HEK293 (cell line): ENCODE data around the gene SRSF6.
A peak's percentile ranks its signal among the peaks of the same experiment; 100 is the strongest.

Experiments used
- CTCF ChIA-PET: fragments of 350-600 bp; formaldehyde crosslinking; extraction: SDS; loops from one replicate; lab custom pipeline; 2021; ENCODE audit warnings: antibody characterized with exemption; lab: Yijun Ruan, JAX
- POLR2A ChIA-PET: fragments of 300-600 bp; formaldehyde crosslinking; extraction: SDS; loops from one replicate; lab custom pipeline; 2020; ENCODE audit warnings: antibody characterized with exemption, inconsistent platforms; lab: Yijun Ruan, JAX
- H3K27ac ChIP-seq: fragments of 200-500 bp; sonication (Bioruptor generic); 2 replicates; pipeline ENCODE4 v1.5.1; 2014; ENCODE audit warnings: low read depth, low read length, control low read depth, inconsistent platforms; ENCODE audit errors: extremely low read depth
- H3K36me3 ChIP-seq, 2 experiments: fragments of 200-500 bp in 1 of 2; sonication (Bioruptor generic) in 1 of 2; 1 replicate in 1 of 2; 2 replicates in 1 of 2; pipeline ENCODE4 v1.5.1; 2014 to 2017; ENCODE audit warnings: inconsistent platforms in 2 of 2, low read length in 2 of 2; ENCODE audit not compliant: control insufficient read depth in 2 of 2, insufficient read depth in 1 of 2
- H3K4me1 ChIP-seq: fragments of 200-500 bp; sonication (Bioruptor generic); 2 replicates; pipeline ENCODE4 v1.5.1; 2014; ENCODE audit warnings: mild to moderate bottlenecking, low read length, inconsistent platforms; ENCODE audit not compliant: control insufficient read depth, insufficient read depth
- H3K4me3 ChIP-seq: 2 replicates; pipeline ENCODE4 v1.5.1; 2011; ENCODE audit warnings: low read depth, mild to moderate bottlenecking, control low read depth, low read length, moderate library complexity
- H3K9me3 ChIP-seq: fragments of 200-500 bp; sonication (Bioruptor generic); 2 replicates; pipeline ENCODE4 v1.5.1; 2014; ENCODE audit warnings: low read depth, low read length, inconsistent platforms; ENCODE audit not compliant: control insufficient read depth, insufficient read depth
- HOXA7 ChIP-seq: sonication (generic); formaldehyde crosslinking; IDR thresholded peaks from 2 replicates; pipeline ENCODE4 v1.8.1; 2022; ENCODE audit warnings: missing genetic modification reagents, borderline replicate concordance
- KLF1 ChIP-seq: fragments of 450-650 bp; formaldehyde crosslinking; IDR thresholded peaks from 2 replicates; pipeline ENCODE4 v1.5.1; 2016; ENCODE audit warnings: missing biosample characterization, missing genetic modification characterization
- ZBTB7A ChIP-seq: fragments of 450-650 bp; formaldehyde crosslinking; IDR thresholded peaks from 2 replicates; pipeline ENCODE4 v1.5.1; 2016; ENCODE audit warnings: low read depth, missing biosample characterization, missing genetic modification characterization
- ZIC2 ChIP-seq: fragments of 450-650 bp; formaldehyde crosslinking; IDR thresholded peaks from 2 replicates; pipeline ENCODE4 v1.5.1; 2016; ENCODE audit warnings: missing biosample characterization, missing genetic modification characterization
- ZNF114 ChIP-seq: fragments of 450-650 bp; formaldehyde crosslinking; IDR thresholded peaks from 2 replicates; pipeline ENCODE4 v1.5.0; 2017; ENCODE audit warnings: missing biosample characterization, missing genetic modification characterization
- ZNF133 ChIP-seq: fragments of 450-650 bp; formaldehyde crosslinking; IDR thresholded peaks from 2 replicates; pipeline ENCODE4 v1.5.1; 2016; ENCODE audit warnings: missing biosample characterization, missing genetic modification characterization
- ZNF146 ChIP-seq: fragments of 450-650 bp; formaldehyde crosslinking; IDR thresholded peaks from 2 replicates; pipeline ENCODE4 v1.5.1; 2016; ENCODE audit warnings: missing biosample characterization, missing genetic modification characterization
- ZNF16 ChIP-seq: fragments of 450-650 bp; formaldehyde crosslinking; IDR thresholded peaks from 2 replicates; pipeline ENCODE4 v1.5.1; 2016; ENCODE audit warnings: low read depth, missing biosample characterization, missing genetic modification characterization
- ZNF2 ChIP-seq: fragments of 450-650 bp; formaldehyde crosslinking; IDR thresholded peaks from 2 replicates; pipeline ENCODE4 v1.5.1; 2016; ENCODE audit warnings: missing biosample characterization, missing genetic modification characterization
- ZNF433 ChIP-seq: fragments of 450-650 bp; formaldehyde crosslinking; IDR thresholded peaks from 2 replicates; pipeline ENCODE4 v1.5.1; 2016; ENCODE audit warnings: missing biosample characterization, missing genetic modification characterization, low read depth
- ZNF544 ChIP-seq: fragments of 450-650 bp; formaldehyde crosslinking; IDR thresholded peaks from 2 replicates; pipeline ENCODE4 v1.5.0; 2017; ENCODE audit warnings: missing biosample characterization, missing genetic modification characterization
- ZNF623 ChIP-seq: fragments of 450-650 bp; formaldehyde crosslinking; IDR thresholded peaks from 2 replicates; pipeline ENCODE4 v1.5.1; 2016; ENCODE audit warnings: missing biosample characterization, missing genetic modification characterization
- ZNF777 ChIP-seq: fragments of 450-650 bp; formaldehyde crosslinking; IDR thresholded peaks from 2 replicates; pipeline ENCODE4 v1.5.1; 2017; ENCODE audit warnings: missing biosample characterization, missing genetic modification characterization, borderline replicate concordance
- ZNF837 ChIP-seq: fragments of 450-650 bp; formaldehyde crosslinking; IDR thresholded peaks from 2 replicates; pipeline ENCODE4 v1.5.1; 2016; ENCODE audit warnings: missing biosample characterization, missing genetic modification characterization
- TF ChIP-seq, protein P1 (sequence below): fragments of 450-650 bp; formaldehyde crosslinking; conservative IDR thresholded peaks from 2 replicates; pipeline ENCODE4 v1.5.1; 2016; ENCODE audit warnings: low read depth, missing biosample characterization, missing genetic modification characterization
- TF ChIP-seq, protein P2 (sequence below): fragments of 450-650 bp; formaldehyde crosslinking; optimal IDR thresholded peaks from 2 replicates; pipeline ENCODE3; 2016; ENCODE audit warnings: missing biosample characterization, mild to moderate bottlenecking, missing genetic modification characterization
- TF ChIP-seq, protein P3 (sequence below): fragments of 450-650 bp; formaldehyde crosslinking; IDR thresholded peaks from 2 replicates; pipeline ENCODE4 v1.5.1; 2016; ENCODE audit warnings: missing biosample characterization, missing genetic modification characterization
- TF ChIP-seq, protein P4 (sequence below): fragments of 450-650 bp; formaldehyde crosslinking; IDR thresholded peaks from 2 replicates; pipeline ENCODE4 v1.5.1; 2016; ENCODE audit warnings: missing biosample characterization, missing genetic modification characterization
- TF ChIP-seq, protein P5 (sequence below): fragments of 450-650 bp; formaldehyde crosslinking; IDR thresholded peaks from 2 replicates; pipeline ENCODE4 v1.5.1; 2016; ENCODE audit warnings: missing biosample characterization, missing genetic modification characterization
- TF ChIP-seq, protein P6 (sequence below): fragments of 450-650 bp; formaldehyde crosslinking; IDR thresholded peaks from 2 replicates; pipeline ENCODE4 v1.5.1; 2016; ENCODE audit warnings: missing biosample characterization, missing genetic modification characterization

Gene SRSF6

DNA sequence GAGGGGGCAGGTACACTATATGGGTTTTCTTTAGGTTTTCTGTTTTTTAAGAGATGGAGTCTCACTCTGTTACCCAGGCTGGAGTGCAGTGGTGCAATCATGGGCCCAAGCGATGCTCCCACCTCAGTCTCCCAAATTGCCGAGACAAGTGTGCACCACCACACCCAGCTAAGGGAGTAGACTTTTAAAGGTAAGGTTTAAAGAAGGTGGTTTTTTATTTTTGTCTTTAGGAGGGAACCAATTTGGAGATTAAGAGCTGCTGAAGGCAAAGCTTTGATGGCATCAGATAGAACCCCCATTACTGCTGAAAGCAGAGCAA, 7.9 kb downstream of the SRSF6 start (continued):
- TF ChIP-seq, protein P1, sequence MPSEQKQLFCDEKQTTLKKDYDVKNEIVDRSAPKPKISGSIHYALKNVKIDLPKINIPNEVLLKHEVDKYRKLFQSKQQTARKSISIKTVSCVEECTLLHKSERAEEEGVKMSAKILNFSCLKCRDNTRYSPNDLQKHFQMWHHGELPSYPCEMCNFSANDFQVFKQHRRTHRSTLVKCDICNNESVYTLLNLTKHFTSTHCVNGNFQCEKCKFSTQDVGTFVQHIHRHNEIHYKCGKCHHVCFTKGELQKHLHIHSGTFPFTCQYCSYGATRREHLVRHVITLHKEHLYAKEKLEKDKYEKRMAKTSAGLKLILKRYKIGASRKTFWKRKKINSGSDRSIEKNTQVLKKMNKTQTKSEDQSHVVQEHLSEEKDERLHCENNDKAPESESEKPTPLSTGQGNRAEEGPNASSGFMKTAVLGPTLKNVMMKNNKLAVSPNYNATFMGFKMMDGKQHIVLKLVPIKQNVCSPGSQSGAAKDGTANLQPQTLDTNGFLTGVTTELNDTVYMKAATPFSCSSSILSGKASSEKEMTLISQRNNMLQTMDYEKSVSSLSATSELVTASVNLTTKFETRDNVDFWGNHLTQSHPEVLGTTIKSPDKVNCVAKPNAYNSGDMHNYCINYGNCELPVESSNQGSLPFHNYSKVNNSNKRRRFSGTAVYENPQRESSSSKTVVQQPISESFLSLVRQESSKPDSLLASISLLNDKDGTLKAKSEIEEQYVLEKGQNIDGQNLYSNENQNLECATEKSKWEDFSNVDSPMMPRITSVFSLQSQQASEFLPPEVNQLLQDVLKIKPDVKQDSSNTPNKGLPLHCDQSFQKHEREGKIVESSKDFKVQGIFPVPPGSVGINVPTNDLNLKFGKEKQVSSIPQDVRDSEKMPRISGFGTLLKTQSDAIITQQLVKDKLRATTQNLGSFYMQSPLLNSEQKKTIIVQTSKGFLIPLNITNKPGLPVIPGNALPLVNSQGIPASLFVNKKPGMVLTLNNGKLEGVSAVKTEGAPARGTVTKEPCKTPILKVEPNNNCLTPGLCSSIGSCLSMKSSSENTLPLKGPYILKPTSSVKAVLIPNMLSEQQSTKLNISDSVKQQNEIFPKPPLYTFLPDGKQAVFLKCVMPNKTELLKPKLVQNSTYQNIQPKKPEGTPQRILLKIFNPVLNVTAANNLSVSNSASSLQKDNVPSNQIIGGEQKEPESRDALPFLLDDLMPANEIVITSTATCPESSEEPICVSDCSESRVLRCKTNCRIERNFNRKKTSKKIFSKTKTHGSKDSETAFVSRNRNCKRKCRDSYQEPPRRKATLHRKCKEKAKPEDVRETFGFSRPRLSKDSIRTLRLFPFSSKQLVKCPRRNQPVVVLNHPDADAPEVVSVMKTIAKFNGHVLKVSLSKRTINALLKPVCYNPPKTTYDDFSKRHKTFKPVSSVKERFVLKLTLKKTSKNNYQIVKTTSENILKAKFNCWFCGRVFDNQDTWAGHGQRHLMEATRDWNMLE (tag by site-specific recombination), result no peak

DNA sequence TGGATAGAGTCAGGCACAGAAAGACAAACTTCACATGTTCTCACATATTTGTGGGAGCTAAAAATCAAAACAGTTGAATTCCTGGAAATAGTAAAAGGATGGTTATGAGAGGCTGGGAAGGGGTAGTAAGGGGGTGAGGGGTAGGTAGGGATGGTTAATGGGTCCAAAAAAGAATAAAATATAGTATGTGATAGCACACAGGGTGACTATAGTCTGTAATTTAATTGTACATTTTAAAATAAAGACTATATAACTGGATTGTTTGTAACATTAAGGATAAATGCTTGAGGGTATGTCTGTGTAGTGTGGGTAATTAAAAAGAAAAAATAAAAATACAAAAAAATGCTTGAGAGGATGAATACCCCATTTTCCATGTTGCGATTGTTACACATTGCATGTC, 9.9 kb downstream of the SRSF6 start:
- ChIA-PET POLR2A (interaction anchor here (0.6 to 0.7 kb wide), 2 partner anchors 39 to 1217 kb away, joined by 3 to 10 read pairs; no protein-coding TSS in a partner anchor), CTCF (no interaction called here)
- no peak for TF ChIP-seq ZNF777 (tag by site-specific recombination)
- TF ChIP-seq ZNF837 (tag by site-specific recombination), result no peak
- TF ChIP-seq, protein P2, sequence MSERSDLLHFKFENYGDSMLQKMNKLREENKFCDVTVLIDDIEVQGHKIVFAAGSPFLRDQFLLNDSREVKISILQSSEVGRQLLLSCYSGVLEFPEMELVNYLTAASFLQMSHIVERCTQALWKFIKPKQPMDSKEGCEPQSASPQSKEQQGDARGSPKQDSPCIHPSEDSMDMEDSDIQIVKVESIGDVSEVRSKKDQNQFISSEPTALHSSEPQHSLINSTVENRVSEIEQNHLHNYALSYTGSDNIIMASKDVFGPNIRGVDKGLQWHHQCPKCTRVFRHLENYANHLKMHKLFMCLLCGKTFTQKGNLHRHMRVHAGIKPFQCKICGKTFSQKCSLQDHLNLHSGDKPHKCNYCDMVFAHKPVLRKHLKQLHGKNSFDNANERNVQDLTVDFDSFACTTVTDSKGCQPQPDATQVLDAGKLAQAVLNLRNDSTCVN, result no peak
- 0 out of 2 replicates have a peak, but pooled peaks have one; percentile 2 for TF ChIP-seq ZNF146 (tag by site-specific recombination)
- TF ChIP-seq ZBTB7A, result no peak
- TF ChIP-seq KLF1 (tag by site-specific recombination), result no peak
- TF ChIP-seq, protein P3, sequence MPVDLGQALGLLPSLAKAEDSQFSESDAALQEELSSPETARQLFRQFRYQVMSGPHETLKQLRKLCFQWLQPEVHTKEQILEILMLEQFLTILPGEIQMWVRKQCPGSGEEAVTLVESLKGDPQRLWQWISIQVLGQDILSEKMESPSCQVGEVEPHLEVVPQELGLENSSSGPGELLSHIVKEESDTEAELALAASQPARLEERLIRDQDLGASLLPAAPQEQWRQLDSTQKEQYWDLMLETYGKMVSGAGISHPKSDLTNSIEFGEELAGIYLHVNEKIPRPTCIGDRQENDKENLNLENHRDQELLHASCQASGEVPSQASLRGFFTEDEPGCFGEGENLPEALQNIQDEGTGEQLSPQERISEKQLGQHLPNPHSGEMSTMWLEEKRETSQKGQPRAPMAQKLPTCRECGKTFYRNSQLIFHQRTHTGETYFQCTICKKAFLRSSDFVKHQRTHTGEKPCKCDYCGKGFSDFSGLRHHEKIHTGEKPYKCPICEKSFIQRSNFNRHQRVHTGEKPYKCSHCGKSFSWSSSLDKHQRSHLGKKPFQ (tag by site-specific recombination), result no peak
- Histone ChIP-seq H3K36me3 (peaks cover 28 to 43% of the 10 kb centered on the region in 2 experiments), H3K9me3 (no peaks in the 10 kb centered on the region), H3K27ac (no peak overlapping the region), H3K4me1 (no peaks in the 10 kb centered on the region), H3K4me3 (no peak overlapping the region)

DNA sequence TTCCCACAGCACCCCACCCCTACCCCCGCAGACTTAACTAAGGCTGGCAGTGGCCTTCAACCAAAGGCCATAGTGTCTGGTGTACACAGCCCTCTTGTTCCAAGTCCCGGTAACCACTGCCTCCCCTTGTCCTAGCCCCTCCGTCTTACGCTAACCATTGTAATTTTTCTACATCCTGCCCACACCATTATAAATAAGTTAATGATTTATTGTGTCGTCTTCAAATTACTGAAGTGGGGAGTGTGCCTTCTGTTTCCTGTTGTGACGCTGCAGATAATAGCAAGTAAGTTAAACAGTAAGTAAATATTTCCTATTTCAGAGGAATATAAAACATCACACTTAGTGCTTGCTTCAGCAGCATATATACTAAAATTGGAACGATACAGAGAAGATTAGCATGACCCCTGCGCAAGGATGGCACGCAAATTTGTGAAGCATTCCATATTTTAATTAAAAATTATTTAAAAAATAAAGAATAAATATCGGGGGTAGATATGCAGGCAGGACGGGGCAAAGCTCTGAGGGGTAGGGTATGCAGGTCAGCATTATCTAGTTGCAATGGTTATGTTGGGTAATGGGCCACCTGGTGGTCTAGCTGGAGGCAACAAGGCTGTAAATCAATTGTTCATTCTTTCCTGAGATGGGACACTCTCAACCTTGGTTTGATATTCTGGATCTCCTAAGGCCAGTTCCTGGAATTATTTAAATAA, 15.1 kb downstream of the SRSF6 start:
- POLR2A ChIA-PET, result no interaction called here
- no peaks in the 10 kb centered on the region; a peak in 1 of 3 replicates for H3K36me3 ChIP-seq
- CTCF ChIA-PET, result interaction anchor here (1.7 kb wide), 1 partner anchor 24 kb away, joined by 4 read pairs; no protein-coding TSS in a partner anchor
- H3K9me3 ChIP-seq, result no peaks in the 10 kb centered on the region
- no peak overlapping the region for H3K27ac ChIP-seq
- no peak overlapping the region for H3K4me3 ChIP-seq
- H3K4me1 ChIP-seq, result no peaks in the 10 kb centered on the region
- no peak for TF ChIP-seq ZIC2 (tag by site-specific recombination)
- TF ChIP-seq ZNF544 (tag by site-specific recombination), result no peak
- no peak for TF ChIP-seq KLF1 (tag by site-specific recombination)
- TF ChIP-seq ZNF623 (tag by site-specific recombination), result no peak
- no peak for TF ChIP-seq ZNF433 (tag by site-specific recombination)
- TF ChIP-seq, protein P4, sequence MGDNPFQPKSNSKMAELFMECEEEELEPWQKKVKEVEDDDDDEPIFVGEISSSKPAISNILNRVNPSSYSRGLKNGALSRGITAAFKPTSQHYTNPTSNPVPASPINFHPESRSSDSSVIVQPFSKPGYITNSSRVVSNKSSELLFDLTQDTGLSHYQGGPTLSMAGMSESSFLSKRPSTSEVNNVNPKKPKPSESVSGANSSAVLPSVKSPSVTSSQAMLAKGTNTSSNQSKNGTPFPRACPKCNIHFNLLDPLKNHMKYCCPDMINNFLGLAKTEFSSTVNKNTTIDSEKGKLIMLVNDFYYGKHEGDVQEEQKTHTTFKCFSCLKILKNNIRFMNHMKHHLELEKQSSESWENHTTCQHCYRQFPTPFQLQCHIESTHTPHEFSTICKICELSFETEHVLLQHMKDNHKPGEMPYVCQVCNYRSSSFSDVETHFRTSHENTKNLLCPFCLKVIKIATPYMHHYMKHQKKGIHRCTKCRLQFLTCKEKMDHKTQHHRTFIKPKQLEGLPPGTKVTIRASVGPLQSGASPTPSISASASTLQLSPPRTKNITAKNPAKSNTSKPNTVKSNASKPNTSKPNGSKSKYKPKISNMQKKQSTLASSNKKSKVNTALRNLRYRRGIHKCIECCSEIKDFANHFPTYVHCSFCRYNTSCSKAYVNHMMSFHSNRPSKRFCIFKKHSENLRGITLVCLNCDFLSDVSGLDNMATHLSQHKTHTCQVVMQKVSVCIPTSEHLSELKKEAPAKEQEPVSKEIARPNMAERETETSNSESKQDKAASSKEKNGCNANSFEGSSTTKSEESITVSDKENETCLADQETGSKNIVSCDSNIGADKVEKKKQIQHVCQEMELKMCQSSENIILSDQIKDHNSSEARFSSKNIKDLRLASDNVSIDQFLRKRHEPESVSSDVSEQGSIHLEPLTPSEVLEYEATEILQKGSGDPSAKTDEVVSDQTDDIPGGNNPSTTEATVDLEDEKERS (tag by site-specific recombination), result no peak
- no peak for TF ChIP-seq ZNF133
- TF ChIP-seq ZNF114 (tag by site-specific recombination), result no peak
- TF ChIP-seq, protein P5, sequence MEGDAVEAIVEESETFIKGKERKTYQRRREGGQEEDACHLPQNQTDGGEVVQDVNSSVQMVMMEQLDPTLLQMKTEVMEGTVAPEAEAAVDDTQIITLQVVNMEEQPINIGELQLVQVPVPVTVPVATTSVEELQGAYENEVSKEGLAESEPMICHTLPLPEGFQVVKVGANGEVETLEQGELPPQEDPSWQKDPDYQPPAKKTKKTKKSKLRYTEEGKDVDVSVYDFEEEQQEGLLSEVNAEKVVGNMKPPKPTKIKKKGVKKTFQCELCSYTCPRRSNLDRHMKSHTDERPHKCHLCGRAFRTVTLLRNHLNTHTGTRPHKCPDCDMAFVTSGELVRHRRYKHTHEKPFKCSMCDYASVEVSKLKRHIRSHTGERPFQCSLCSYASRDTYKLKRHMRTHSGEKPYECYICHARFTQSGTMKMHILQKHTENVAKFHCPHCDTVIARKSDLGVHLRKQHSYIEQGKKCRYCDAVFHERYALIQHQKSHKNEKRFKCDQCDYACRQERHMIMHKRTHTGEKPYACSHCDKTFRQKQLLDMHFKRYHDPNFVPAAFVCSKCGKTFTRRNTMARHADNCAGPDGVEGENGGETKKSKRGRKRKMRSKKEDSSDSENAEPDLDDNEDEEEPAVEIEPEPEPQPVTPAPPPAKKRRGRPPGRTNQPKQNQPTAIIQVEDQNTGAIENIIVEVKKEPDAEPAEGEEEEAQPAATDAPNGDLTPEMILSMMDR (tag by site-specific recombination), result no peak
- no peak for TF ChIP-seq HOXA7 (CRISPR knock-in tag)
- no peak for TF ChIP-seq ZNF2 (tag by site-specific recombination)
- TF ChIP-seq, protein P6, sequence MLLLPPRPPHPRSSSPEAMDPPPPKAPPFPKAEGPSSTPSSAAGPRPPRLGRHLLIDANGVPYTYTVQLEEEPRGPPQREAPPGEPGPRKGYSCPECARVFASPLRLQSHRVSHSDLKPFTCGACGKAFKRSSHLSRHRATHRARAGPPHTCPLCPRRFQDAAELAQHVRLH (tag by site-specific recombination), result no peak
- no peak for TF ChIP-seq ZNF16 (tag by site-specific recombination)
